MM.1S (cell line): Measurements from ENCODE around the gene RGS4.

Experiments
- DNase-seq: peaks from one replicate; pipeline ENCODE4 v3.0.0-alpha.2; 2015
- H2AFZ ChIP-seq: fragments of 300-600 bp; sonication (generic); 2 replicates; pipeline ENCODE4 v1.6.0; 2016; ENCODE audit warnings: antibody characterized with exemption, low read length
- H3F3A ChIP-seq: fragments of 300-600 bp; sonication (generic); 2 replicates; pipeline ENCODE4 v1.6.1; 2016; ENCODE audit warnings: mild to moderate bottlenecking, antibody characterized with exemption, low read length, moderate library complexity, mixed read lengths; ENCODE audit not compliant: insufficient read depth
- H3K27ac ChIP-seq: fragments of 300-600 bp; sonication (generic); 2 replicates; pipeline ENCODE4 v1.5.1; 2016; ENCODE audit warnings: mild to moderate bottlenecking, low read length
- H3K27me3 ChIP-seq: fragments of 300-600 bp; sonication (generic); replicated peaks from 2 replicates; pipeline ENCODE4 v1.6.0; 2016; ENCODE audit warnings: low read length; ENCODE audit not compliant: insufficient read depth
- H3K36me3 ChIP-seq: fragments of 300-600 bp; sonication (generic); replicated peaks from 2 replicates; pipeline ENCODE4 v1.6.1; 2016; ENCODE audit warnings: mild to moderate bottlenecking, low read length, mixed read lengths; ENCODE audit not compliant: insufficient read depth
- H3K4me1 ChIP-seq: fragments of 300-600 bp; sonication (generic); 2 replicates; pipeline ENCODE4 v1.6.1; 2016; ENCODE audit warnings: low read length, mixed read lengths
- H3K4me2 ChIP-seq: fragments of 300-600 bp; sonication (generic); 2 replicates; pipeline ENCODE4 v1.6.0; 2016; ENCODE audit warnings: low read depth, low read length
- H3K4me3 ChIP-seq: fragments of 300-600 bp; sonication (generic); 2 replicates; pipeline ENCODE4 v1.5.1; 2016; ENCODE audit warnings: low read length, mixed read lengths
- H3K79me2 ChIP-seq: fragments of 300-600 bp; sonication (generic); 2 replicates; pipeline ENCODE4 v1.6.1; 2016; ENCODE audit warnings: mixed run types, low read length, mixed read lengths
- H3K9ac ChIP-seq: fragments of 300-600 bp; sonication (generic); 2 replicates; pipeline ENCODE4 v1.6.1; 2016; ENCODE audit warnings: low read length, mixed read lengths
- H3K9me2 ChIP-seq: fragments of 300-600 bp; sonication (generic); replicated peaks from 2 replicates; pipeline ENCODE4 v1.6.1; 2016; ENCODE audit warnings: mild to moderate bottlenecking, low read length, mixed read lengths; ENCODE audit not compliant: insufficient read depth
- H3K9me3 ChIP-seq: fragments of 300-600 bp; sonication (generic); replicated peaks from 2 replicates; pipeline ENCODE4 v1.6.1; 2016; ENCODE audit warnings: mild to moderate bottlenecking, low read length, mixed read lengths; ENCODE audit not compliant: insufficient read depth
- H4K20me1 ChIP-seq: fragments of 300-600 bp; sonication (generic); 2 replicates; pipeline ENCODE4 v1.6.1; 2016; ENCODE audit warnings: mild to moderate bottlenecking, low read length, moderate library complexity, mixed read lengths; ENCODE audit not compliant: insufficient read depth
- CTCF ChIP-seq: fragments of 300-600 bp; sonication (generic); IDR thresholded peaks from 2 replicates; pipeline ENCODE4 v1.5.1; 2016; ENCODE audit warnings: antibody characterized with exemption, low read length, mixed read lengths
- EZH2 ChIP-seq: fragments of 300-600 bp; sonication (generic); optimal IDR thresholded peaks from 2 replicates; pipeline ENCODE3; 2017; ENCODE audit warnings: low read depth, mild to moderate bottlenecking, antibody characterized with exemption, low read length, mixed read lengths
- EZH2phosphoT487 ChIP-seq: fragments of 300-600 bp; sonication (generic); IDR thresholded peaks from 2 replicates; pipeline ENCODE4 v1.6.1; 2018; ENCODE audit warnings: antibody characterized with exemption, low read length

The RGS4 gene

GRCh38 chr1:163104385-163105099 lies 35.4 kb downstream of the RGS4 start:
- no peak for DNase-seq
- Histone ChIP-seq H3K9ac (no peak overlapping the region), H3K27me3 (no peaks in the 10 kb centered on the region), H4K20me1 (no peaks in the 10 kb centered on the region), H3K4me3 (no peak overlapping the region), H2AFZ (no peak overlapping the region), H3K27ac (no peak overlapping the region), H3K4me1 (no peaks in the 10 kb centered on the region), H3K36me3 (no peaks in the 10 kb centered on the region), H3K4me2 (no peak overlapping the region), H3K9me2 (no peaks in the 10 kb centered on the region), H3F3A (no peaks in the 10 kb centered on the region), H3K9me3 (no peaks in the 10 kb centered on the region), H3K79me2 (no peaks in the 10 kb centered on the region)
- no peak for TF ChIP-seq EZH2

- Histone ChIP-seq H3K4me2 (no peak overlapping the region), H3K4me3 (no peak overlapping the region), H3K79me2 (no peaks in the 10 kb centered on the region), H3K27me3 (no peaks in the 10 kb centered on the region), H3K27ac (no peak overlapping the region), H2AFZ (no peak overlapping the region), H4K20me1 (no peaks in the 10 kb centered on the region), H3K36me3 (no peaks in the 10 kb centered on the region), H3K4me1 (no peaks in the 10 kb centered on the region), H3K9ac (no peak overlapping the region), H3K9me3 (no peaks in the 10 kb centered on the region), H3F3A (no peaks in the 10 kb centered on the region), H3K9me2 (no peaks in the 10 kb centered on the region)
- TF ChIP-seq EZH2: no peak
- no peak for TF ChIP-seq CTCF
- no peak for TF ChIP-seq EZH2phosphoT487
- no peak for DNase-seq
Observed at GRCh38 chr1:163106364-163106987, 37.3 kb downstream of the RGS4 start.

- H3K4me2 ChIP-seq: no peak overlapping the region
Observed at GRCh38 chr1:163107655-163108054, 38.5 kb downstream of the RGS4 start.

More at GRCh38 chr1:163107655-163108054, 38.5 kb downstream of the RGS4 start:
- no peaks in the 10 kb centered on the region for H3K79me2 ChIP-seq
- no peak overlapping the region for H3K9ac ChIP-seq
- no peaks in the 10 kb centered on the region for H3F3A ChIP-seq
- TF ChIP-seq EZH2 (no peak), EZH2phosphoT487 (no peak), CTCF (no peak)
- no peaks in the 10 kb centered on the region for H3K9me2 ChIP-seq
- no peak overlapping the region for H3K27ac ChIP-seq
- H3K4me3 ChIP-seq: no peak overlapping the region
- H3K9me3 ChIP-seq: no peaks in the 10 kb centered on the region
- no peaks in the 10 kb centered on the region for H3K4me1 ChIP-seq
- H3K36me3 ChIP-seq: no peaks in the 10 kb centered on the region
- no peaks in the 10 kb centered on the region for H4K20me1 ChIP-seq
- no peak for DNase-seq
- no peak overlapping the region for H2AFZ ChIP-seq
- no peaks in the 10 kb centered on the region for H3K27me3 ChIP-seq
